GM13976 (cell line): ENCODE results near the gene KDR.

Experiments used
- DNase-seq: peaks from one replicate; pipeline ENCODE4 v3.0.0; 2012; ENCODE audit warnings: low spot score
- CTCF ChIP-seq: IDR thresholded peaks from 2 replicates; pipeline ENCODE4 v1.5.1; 2012; ENCODE audit warnings: borderline replicate concordance, mild to moderate bottlenecking; ENCODE audit not compliant: insufficient read depth; ENCODE audit errors: extremely low read depth, missing control alignments, control extremely low read depth
- in situ Hi-C: fragments of 300-500 bp; cut with MboI; formaldehyde crosslinking; loops from one replicate; pipeline ENCODE4 v1.12.0; 2022; ENCODE audit warnings: low sequenced_read_pairs, mixed read lengths, inconsistent platforms; ENCODE audit not compliant: unreplicated experiment

Gene KDR

GRCh38 chr4:55069248-55069647 is 56.1 kb downstream of the KDR start:
- no peak for TF ChIP-seq CTCF
- no peak for DNase-seq
- in situ Hi-C loops: no loop called here

- no peak for TF ChIP-seq CTCF
- in situ Hi-C loops: no loop called here
- no peak for DNase-seq
Measured at GRCh38 chr4:55068522-55068921, 56.9 kb downstream of the KDR start.

- DNase-seq: no peak
- TF ChIP-seq CTCF: no peak
- in situ Hi-C loops: no loop called here
Measured at GRCh38 chr4:55066018-55066417, 59.4 kb downstream of the KDR start.

GRCh38 chr4:55055529-55055928 is 69.9 kb downstream of the KDR start:
- in situ Hi-C loops: no loop called here

GRCh38 chr4:55051532-55051931 is 73.9 kb downstream of the KDR start:
- TF ChIP-seq CTCF: no peak
- DNase-seq: no peak
- in situ Hi-C loops: no loop called here

More at GRCh38 chr4:55055529-55055928, 69.9 kb downstream of the KDR start:
- no peak for TF ChIP-seq CTCF
- DNase-seq: no peak

GRCh38 chr4:55050418-55050950 is 74.9 kb downstream of the KDR start:
- TF ChIP-seq CTCF: no peak
- in situ Hi-C loops: no loop called here
- DNase-seq: no peak

- no peak for DNase-seq
- in situ Hi-C loops: no loop called here
- no peak for TF ChIP-seq CTCF
Measured at GRCh38 chr4:55038176-55038890, 87.1 kb downstream of the KDR start.
